B cell (primary cell): ENCODE results near the gene MAP3K13. TPM values are rescaled to one million over a fixed set of nuclear protein-coding genes. Genes with fewer than 3 reads are reported as not detected.

Experiments
- ATAC-seq: fragments of 200-7000 bp; cut with Tn5 transposase; one replicate; pipeline ENCODE4 v1.10.0; 2021; ENCODE audit warnings: low read depth, mild to moderate bottlenecking, moderate number of reproducible peaks, moderate library complexity
- CTCF ChIA-PET: fragments of 350-600 bp; sonication (Branson Sonifier 250); formaldehyde crosslinking; loops from one replicate; lab custom pipeline; 2021; ENCODE audit warnings: antibody characterized with exemption, inconsistent platforms; lab: Charles Lee
- POLR2A ChIA-PET: fragments of 350-600 bp; sonication (Branson Sonifier 250); formaldehyde crosslinking; loops from one replicate; lab custom pipeline; 2021; ENCODE audit warnings: antibody characterized with exemption; lab: Charles Lee
- DNase-seq: peaks from one replicate; pipeline ENCODE4 v3.0.0; 2013
- H2AFZ ChIP-seq: 2 replicates; pipeline ENCODE4 v1.6.1; 2012; ENCODE audit warnings: mild to moderate bottlenecking, low read depth, low read length; ENCODE audit not compliant: insufficient read depth, poor library complexity, severe bottlenecking
- H3K27ac ChIP-seq, 2 donors: 1 replicate in 1 of 2; 2 replicates in 1 of 2; pipeline ENCODE4 v1.5.1; 2012 to 2013; ENCODE audit warnings: low read length in 2 of 2, mild to moderate bottlenecking in 2 of 2, moderate library complexity in 1 of 2
- H3K27me3 ChIP-seq, 4 experiments: fragments of 200-600 bp in 1 of 4; sonication (generic) in 1 of 4; replicated peaks in 1 of 4; 1 replicate in 2 of 4; 2 replicates in 2 of 4; pipeline versions ENCODE4 v1.6.1 to v1.7.0; 2013 to 2016; ENCODE audit warnings: low read length in 3 of 4, mild to moderate bottlenecking in 2 of 4, mixed read lengths in 1 of 4, moderate library complexity in 1 of 4; ENCODE audit not compliant: insufficient read depth in 4 of 4, control insufficient read depth in 3 of 4; ENCODE audit errors: control extremely low read depth in 1 of 4
- H3K36me3 ChIP-seq, 2 experiments: replicated peaks in 1 of 2; 1 replicate in 1 of 2; 2 replicates in 1 of 2; pipeline versions ENCODE4 v1.6.1 to v1.7.1; 2013; ENCODE audit warnings: low read length in 1 of 2; ENCODE audit not compliant: insufficient read depth in 2 of 2, control insufficient read depth in 1 of 2; ENCODE audit errors: control extremely low read depth in 1 of 2, extremely low read depth in 1 of 2
- H3K4me1 ChIP-seq, 2 donors: fragments of 200-600 bp in 1 of 2; sonication (generic) in 1 of 2; 1 replicate in 1 of 2; 2 replicates in 1 of 2; pipeline versions ENCODE4 v1.5.1 to v1.6.1; 2013 to 2017; ENCODE audit warnings: low read length in 2 of 2; ENCODE audit not compliant: control insufficient read depth in 2 of 2, insufficient read depth in 2 of 2
- H3K4me2 ChIP-seq: replicated peaks from 2 replicates; pipeline ENCODE3; 2012; ENCODE audit warnings: mild to moderate bottlenecking, low read depth, low read length; ENCODE audit not compliant: poor library complexity, severe bottlenecking
- H3K4me3 ChIP-seq, 5 experiments: fragments of 200-600 bp in 1 of 5; sonication (generic) in 1 of 5; 1 replicate in 3 of 5; 2 replicates in 2 of 5; pipeline versions ENCODE4 v1.5.1 to v1.7.0; 2011 to 2016; ENCODE audit warnings: low read length in 4 of 5, mild to moderate bottlenecking in 4 of 5, low read depth in 2 of 5, control low read depth in 1 of 5, moderate library complexity in 1 of 5; ENCODE audit not compliant: insufficient read depth in 1 of 5; ENCODE audit errors: control extremely low read depth in 1 of 5, extremely low read depth in 1 of 5
- H3K79me2 ChIP-seq: fragments of 200-600 bp; sonication (generic); one replicate; pipeline ENCODE4 v1.6.0; 2016; ENCODE audit warnings: low read length; ENCODE audit not compliant: control insufficient read depth, insufficient read depth
- H3K9ac ChIP-seq: fragments of 200-600 bp; sonication (generic); 2 replicates; pipeline ENCODE4 v1.6.1; 2017; ENCODE audit warnings: mild to moderate bottlenecking, low read length, moderate library complexity
- H3K9me3 ChIP-seq, 3 donors: one replicate each; pipeline versions ENCODE4 v1.6.1 to v1.7.1; 2013; ENCODE audit warnings: low read length in 2 of 3; ENCODE audit not compliant: control insufficient read depth in 2 of 3, insufficient read depth in 1 of 3; ENCODE audit errors: control extremely low read depth in 1 of 3
- H4K20me1 ChIP-seq: 2 replicates; pipeline ENCODE4 v1.6.0; 2012; ENCODE audit warnings: mild to moderate bottlenecking, low read length; ENCODE audit not compliant: insufficient read depth, control insufficient read depth, poor library complexity, severe bottlenecking
- H3K27ac Mint-ChIP-seq: one replicate; pipeline ENCODE4 v1.8.0; 2021; ENCODE audit warnings: mixed read lengths
- H3K27me3 Mint-ChIP-seq: one replicate; pipeline ENCODE4 v1.8.0; 2021; ENCODE audit warnings: mixed read lengths
- H3K4me1 Mint-ChIP-seq: one replicate; pipeline ENCODE4 v1.8.0; 2021; ENCODE audit warnings: mixed read lengths
- H3K4me3 Mint-ChIP-seq: one replicate; pipeline ENCODE4 v1.8.0; 2021; ENCODE audit warnings: mixed read lengths
- H3K9me3 Mint-ChIP-seq: one replicate; pipeline ENCODE4 v1.8.0; 2022; ENCODE audit warnings: mixed read lengths; ENCODE audit not compliant: insufficient read depth
- CTCF ChIP-seq: fragments of 200-600 bp; IDR thresholded peaks from one replicate; pipeline ENCODE4 v1.8.0; 2022; ENCODE audit warnings: antibody characterized with exemption, mild to moderate bottlenecking
- EZH2 ChIP-seq: IDR thresholded peaks from 2 replicates; pipeline ENCODE4 v1.6.1; 2012; ENCODE audit warnings: borderline replicate concordance, low read depth, mild to moderate bottlenecking, moderate library complexity, low read length; ENCODE audit not compliant: insufficient read depth, poor library complexity, severe bottlenecking
- WGBS: methylation state at CpG from one replicate; pipeline ENCODE4 v1.1.5; 2013; ENCODE audit warnings: missing lambda C conversion rate; ENCODE audit not compliant: insufficient coverage; 5-methylcytosine and 5-hydroxymethylcytosine counted together
- intact Hi-C: fragments of 100-400 bp; cut with micrococcal nuclease; formaldehyde crosslinking; loops from one replicate; pipeline ENCODE4 v1.10.0; 2022
- polyA plus RNA-seq: library from polyadenylated mRNA; depleted of rRNA; stranded (reverse); fragments of >200 nt; gene quantifications from 2 replicates; pipeline ENCODE4 v1.2.3, GENCODE V29; 2012
- total RNA-seq, 2 donors: library from RNA; stranded (reverse); fragments of 120-200 nt in 1 of 2; gene quantifications; 1 replicate in 1 of 2; 2 replicates in 1 of 2; pipeline versions ENCODE4 v1.2.3 to v1.2.4, GENCODE V29; 2013 to 2022

Gene MAP3K13
- total and polyA plus RNA-seq, 2 donors (not counting 1 experiment from before 2014, with no cell fraction given), result 5.7 to 9.2 TPM

- no peaks in the 10 kb centered on the region for H3K9me3 Mint-ChIP-seq
- TF ChIP-seq EZH2, result no peak
- no peak for DNase-seq
- H3K79me2 ChIP-seq, result no peaks in the 10 kb centered on the region
- H3K4me3 ChIP-seq, result no peak overlapping the region
- no peaks in the 10 kb centered on the region for H3K27me3 Mint-ChIP-seq
- no peaks in the 10 kb centered on the region for H3K36me3 ChIP-seq
- POLR2A ChIA-PET, result no interaction called here
- H3K27ac Mint-ChIP-seq, result no peak overlapping the region
- H2AFZ ChIP-seq, result no peak overlapping the region
- H3K27ac ChIP-seq, result no peak overlapping the region
- H3K27me3 ChIP-seq, result no peaks in the 10 kb centered on the region
- H3K9me3 ChIP-seq, result no peaks in the 10 kb centered on the region
- ATAC-seq, result no peak
- intact Hi-C loops, result no loop called here
- CTCF ChIA-PET, result interaction anchor here (0.7 to 1.2 kb wide), 2 partner anchors 9 to 1421 kb away, joined by 3 to 5 read pairs; no protein-coding TSS in a partner anchor
- H4K20me1 ChIP-seq, result no peaks in the 10 kb centered on the region
- WGBS, result 75% methylated on average over 5 of the region's 6 CpGs
- no peak overlapping the region for H3K4me2 ChIP-seq
- no peak overlapping the region for H3K4me3 Mint-ChIP-seq
- no peak overlapping the region for H3K9ac ChIP-seq
- peaks cover 7 to 10% of the 10 kb centered on the region in 2 donors for H3K4me1 ChIP-seq
- peaks cover 8% of the 10 kb centered on the region for H3K4me1 Mint-ChIP-seq
Measured at GRCh38 chr3:185330238-185330637, 32.7 kb upstream of the MAP3K13 start.

GRCh38 chr3:185330644-185331043 is 32.3 kb upstream of the MAP3K13 start:
- Histone ChIP-seq H3K27ac (no peak overlapping the region), H3K79me2 (no peaks in the 10 kb centered on the region), H3K9me3 (no peaks in the 10 kb centered on the region), H3K4me2 (no peak overlapping the region), H3K36me3 (no peaks in the 10 kb centered on the region), H4K20me1 (no peaks in the 10 kb centered on the region), H3K4me1 (peaks cover 7 to 10% of the 10 kb centered on the region in 2 donors), H3K9ac (no peak overlapping the region), H3K4me3 (no peak overlapping the region), H3K27me3 (no peaks in the 10 kb centered on the region), H2AFZ (no peak overlapping the region)
- H3K27me3 Mint-ChIP-seq, result no peaks in the 10 kb centered on the region
- intact Hi-C loops, result no loop called here
- TF ChIP-seq EZH2 (no peak), CTCF (no peak)
- no peak overlapping the region for H3K4me3 Mint-ChIP-seq
- peaks cover 8% of the 10 kb centered on the region for H3K4me1 Mint-ChIP-seq
- no peaks in the 10 kb centered on the region for H3K9me3 Mint-ChIP-seq
- no peak overlapping the region for H3K27ac Mint-ChIP-seq
- WGBS, result 89% methylated on average over 3 of the region's 3 CpGs
- no peak for ATAC-seq
- ChIA-PET POLR2A (no interaction called here), CTCF (interaction anchor here (1.2 kb wide), 1 partner anchor 10 kb away, joined by 5 read pairs; no protein-coding TSS in a partner anchor)
- DNase-seq, result no peak
